ENCODE results near the gene TAS2R43. TPM values are rescaled to one million over a fixed set of nuclear protein-coding genes. Genes with fewer than 3 reads are reported as not detected.
"Not testable (repeated sequence)": the region's sequence is repeated elsewhere in the genome, so short reads cannot be mapped to it uniquely, and the experiment has no call there.

TAS2R43 gene
- total RNA-seq, 2 donors from 2014 or later = 0.82 TPM; not detected in 1

DNA sequence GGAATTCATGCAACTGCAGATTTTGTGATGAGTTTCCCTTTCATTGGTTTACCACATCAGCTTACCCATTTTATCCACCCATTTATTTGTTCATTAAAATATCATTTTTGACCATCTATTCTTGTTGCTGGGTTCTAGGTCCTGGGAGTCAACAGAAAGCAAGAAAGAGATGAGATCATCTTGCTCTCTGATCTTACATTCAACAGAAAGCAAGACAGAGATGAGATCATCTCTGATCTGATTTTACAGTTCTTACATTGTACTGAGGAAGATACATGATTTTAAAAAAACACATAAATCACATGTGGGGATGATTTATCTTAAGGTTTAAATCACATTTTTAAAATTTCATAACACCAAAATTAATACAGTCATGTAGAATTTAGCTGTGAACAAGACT lies 32.3 kb downstream of the TAS2R43 start:
- Histone ChIP-seq H3K27ac (no peak overlapping the region), H3K4me3 (no peak overlapping the region), H3K36me3 (no peaks in the 10 kb centered on the region)

DNA sequence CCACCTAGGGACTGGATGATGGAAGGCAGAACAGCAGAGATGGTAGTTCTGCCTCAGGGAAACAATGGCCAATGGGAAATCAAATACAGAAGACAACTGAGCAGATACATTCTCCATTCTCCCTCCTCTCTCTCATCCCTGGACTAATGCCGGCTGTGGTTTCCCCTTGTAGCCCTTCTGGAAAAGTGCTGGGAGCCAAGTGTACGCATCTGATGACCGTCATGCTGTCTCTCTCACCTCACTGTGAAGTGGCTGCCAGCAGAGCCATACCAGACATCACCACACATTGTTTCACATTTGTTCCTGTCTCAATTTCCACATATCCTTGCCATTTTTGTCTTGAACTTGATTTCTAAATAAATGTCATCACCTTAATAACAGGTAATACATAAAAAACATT lies 33.1 kb downstream of the TAS2R43 start:
- Histone ChIP-seq H3K36me3 (no peaks in the 10 kb centered on the region), H3K9me3 (no peaks in the 10 kb centered on the region), H3K27me3 (no peaks in the 10 kb centered on the region), H3K4me1 (no peaks in the 10 kb centered on the region), H3K27ac (no peak overlapping the region), H3K9ac (ENCODE audit: low read depth in 2 of 2, low read length in 2 of 2) (no peak overlapping the region), H3K4me3 (no peak overlapping the region)
- intact Hi-C loops (cut with DNase I) = no loop called here
- no peak for TF ChIP-seq CTCF (IDR thresholded peaks at IDR 0.05)
- DNase-seq = no peak

More for the DNA sequence above, 32.3 kb downstream of the TAS2R43 start:
- Histone ChIP-seq H3K9me3 (no peaks in the 10 kb centered on the region), H3K27me3 (no peaks in the 10 kb centered on the region), H3K4me1 (no peaks in the 10 kb centered on the region), H3K9ac (ENCODE audit: low read depth in 2 of 2, low read length in 2 of 2) (no peak overlapping the region)
- intact Hi-C loops (cut with DNase I) = no loop called here
- no peak for TF ChIP-seq CTCF (IDR thresholded peaks at IDR 0.05)
- DNase-seq = no peak

- Histone ChIP-seq H3K9me3 (no peaks in the 10 kb centered on the region), H3K9ac (ENCODE audit: low read depth in 2 of 2, low read length in 2 of 2) (no peak overlapping the region), H3K27me3 (no peaks in the 10 kb centered on the region), H3K27ac (no peak overlapping the region), H3K4me3 (no peak overlapping the region), H3K4me1 (no peaks in the 10 kb centered on the region), H3K36me3 (no peaks in the 10 kb centered on the region)
- no peak for TF ChIP-seq CTCF (IDR thresholded peaks at IDR 0.05)
- DNase-seq = no peak
- intact Hi-C loops (cut with DNase I) = no loop called here
These were observed 36.8 kb downstream of the TAS2R43 start for GRCh38 chr12:11055306-11055705.

DNA sequence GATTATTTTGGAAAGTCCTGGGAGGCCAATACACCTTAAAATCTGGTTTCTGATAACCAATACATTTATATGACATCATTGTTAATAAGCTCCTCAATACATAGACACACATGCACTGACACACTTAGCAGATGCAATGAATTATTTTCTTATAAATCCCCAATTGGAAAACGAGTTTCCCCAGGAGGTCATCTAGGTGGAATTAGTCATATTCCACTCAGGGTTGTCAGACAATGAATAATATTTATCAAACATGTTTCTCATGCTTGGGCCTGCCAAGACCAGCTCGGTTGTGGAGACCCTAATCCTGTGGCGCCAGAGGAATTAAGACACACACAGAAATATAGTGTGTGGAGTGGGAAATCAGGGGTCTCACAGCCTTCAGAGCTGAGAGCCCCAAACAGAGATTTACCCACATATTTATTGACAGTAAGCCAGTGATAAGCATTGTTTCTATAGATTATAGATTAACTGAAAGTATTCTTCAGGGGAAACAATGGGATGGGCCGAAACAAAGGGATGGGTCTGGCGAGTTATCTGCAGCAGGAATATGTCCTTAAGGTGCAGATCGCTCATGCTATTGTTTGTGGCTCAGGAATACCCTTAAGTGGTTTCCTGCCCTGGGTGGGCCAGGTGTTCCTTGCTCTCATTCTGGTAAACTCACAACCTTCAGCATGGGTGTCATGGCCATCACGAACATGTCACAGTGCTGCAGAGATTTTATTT lies 42.1 kb downstream of the TAS2R43 start:
- H3K27me3 ChIP-seq; H3K4me3 ChIP-seq; H3K27ac ChIP-seq; H3K36me3 ChIP-seq; intact Hi-C loops (cut with DNase I); H3K9ac ChIP-seq (ENCODE audit: low read depth in 2 of 2, low read length in 2 of 2); H3K9me3 ChIP-seq; DNase-seq; H3K4me1 ChIP-seq: not testable (repeated sequence)

DNA sequence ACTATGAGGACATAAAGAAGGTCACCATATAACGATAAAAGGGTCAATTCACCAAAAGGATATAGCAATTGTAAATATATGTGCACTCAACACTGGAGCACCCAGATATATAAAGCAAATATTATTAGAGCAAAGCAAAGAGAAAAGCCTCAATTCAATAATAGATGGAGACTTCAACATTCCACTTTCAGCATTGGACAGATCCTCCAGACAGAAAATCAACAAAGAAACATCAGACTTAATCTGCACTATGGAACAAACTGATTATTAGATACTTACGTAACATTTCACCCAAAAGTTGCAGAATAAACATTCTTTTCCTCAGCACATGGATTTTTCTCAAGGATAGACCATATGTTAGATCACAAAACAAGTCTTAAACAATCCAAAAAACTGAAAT lies 50.7 kb downstream of the TAS2R43 start:
- H3K36me3 ChIP-seq = not testable (repeated sequence)

More for the DNA sequence above, 50.7 kb downstream of the TAS2R43 start:
- H3K27ac ChIP-seq; H3K27me3 ChIP-seq; H3K9me3 ChIP-seq; DNase-seq; H3K9ac ChIP-seq (ENCODE audit: low read depth in 2 of 2, low read length in 2 of 2); H3K4me3 ChIP-seq; intact Hi-C loops (cut with DNase I); H3K4me1 ChIP-seq: not testable (repeated sequence)

Other genes starting within 250 kb of the TAS2R43 start
- gene PRR4, start 242.8 kb downstream of the TAS2R43 start, total RNA-seq = 1 to 10 TPM in 1 of 2 donors, under 1 TPM in 1; 0.72 to 1.0 TPM
- 10 to 100 TPM in 1 of 2 donors, 1 to 10 TPM in 1; 7.4 to 12.3 TPM for gene PRH1, start 208.1 kb downstream of the TAS2R43 start, total RNA-seq
- gene TAS2R13, start 182.8 kb downstream of the TAS2R43 start, total RNA-seq = 1 to 10 TPM in 1 of 2 donors, under 1 TPM in 1; 0.91 to 1.0 TPM
- not detected for gene PRH2, start 163.1 kb downstream of the TAS2R43 start, total RNA-seq
- 1 to 10 TPM; 1.3 to 1.8 TPM for gene TAS2R14, start 153.1 kb downstream of the TAS2R43 start, total RNA-seq
- under 1 TPM; 0.86 to 0.98 TPM for gene TAS2R50, start 105.4 kb downstream of the TAS2R43 start, total RNA-seq
- 1 to 10 TPM; 1.0 to 1.2 TPM for gene TAS2R20, start 94.0 kb downstream of the TAS2R43 start, total RNA-seq
- gene TAS2R19, start 69.7 kb downstream of the TAS2R43 start, total RNA-seq = 1 to 10 TPM; 1.6 to 1.9 TPM
- 1 to 10 TPM; 2.0 TPM for gene TAS2R31, start 60.9 kb downstream of the TAS2R43 start, total RNA-seq
- gene TAS2R46, start 30.0 kb downstream of the TAS2R43 start, total RNA-seq = under 1 TPM; 0.48 to 0.84 TPM
- gene TAS2R30, start 42.3 kb upstream of the TAS2R43 start, total RNA-seq = 1 to 10 TPM; 1.4 to 2.0 TPM
- 10 to 100 TPM in 1 of 2 donors, 1 to 10 TPM in 1; 7.9 to 10.2 TPM for gene SMIM10L1, start 78.9 kb upstream of the TAS2R43 start, total RNA-seq
- gene TAS2R42, start 94.6 kb upstream of the TAS2R43 start, total RNA-seq = not detected
- not detected for gene PRB3, start 177.4 kb upstream of the TAS2R43 start, total RNA-seq
- not detected for gene PRB4, start 218.1 kb upstream of the TAS2R43 start, total RNA-seq

All from colonic mucosa (tissue), 4 donors.